ENCODE data around the gene TSHR. TPM values are rescaled to one million over a fixed set of nuclear protein-coding genes. Genes with fewer than 3 reads are reported as not detected.
A peak's percentile ranks its signal among the peaks of the same experiment; 100 is the strongest.

The TSHR gene
- total RNA-seq, 2 experiments from 2014 or later, result not detected

- Mint-ChIP-seq H3K4me3 (peak overlapping the region; percentile 88), H3K4me1 (peaks cover 15% of the 10 kb centered on the region), H3K27me3 (no peaks in the 10 kb centered on the region), H3K36me3 (peaks cover 2% of the 10 kb centered on the region), H3K27ac (peak overlapping the region; percentile 96), H3K9me3 (no peaks in the 10 kb centered on the region)
- DNase-seq, result no peak
These were observed 215.4 kb downstream of the TSHR start for GRCh38 chr14:81170829-81171195.

- no peak for DNase-seq
- H3K4me1 Mint-ChIP-seq, result peaks cover 15% of the 10 kb centered on the region
- no peaks in the 10 kb centered on the region for H3K27me3 Mint-ChIP-seq
- H3K27ac Mint-ChIP-seq, result no peak overlapping the region
- H3K4me3 Mint-ChIP-seq, result no peak overlapping the region
- peaks cover 2% of the 10 kb centered on the region for H3K36me3 Mint-ChIP-seq
- H3K9me3 Mint-ChIP-seq, result no peaks in the 10 kb centered on the region
These were observed 216.9 kb downstream of the TSHR start for GRCh38 chr14:81172353-81172752.

- Mint-ChIP-seq H3K27ac (no peak overlapping the region), H3K36me3 (peaks cover 2% of the 10 kb centered on the region), H3K9me3 (no peaks in the 10 kb centered on the region)
These were observed 217.5 kb downstream of the TSHR start for GRCh38 chr14:81172881-81173280.

GRCh38 chr14:81176241-81176640 is 220.8 kb downstream of the TSHR start:
- Mint-ChIP-seq H3K9me3 (no peaks in the 10 kb centered on the region), H3K4me1 (peaks cover 8% of the 10 kb centered on the region)
- DNase-seq, result no peak

More at GRCh38 chr14:81172881-81173280, 217.5 kb downstream of the TSHR start:
- Mint-ChIP-seq H3K4me3 (no peak overlapping the region), H3K27me3 (no peaks in the 10 kb centered on the region), H3K4me1 (peaks cover 17% of the 10 kb centered on the region)
- no peak for DNase-seq

GRCh38 chr14:81177225-81177624 is 221.8 kb downstream of the TSHR start:
- Mint-ChIP-seq H3K4me3 (no peak overlapping the region), H3K27me3 (no peaks in the 10 kb centered on the region), H3K9me3 (no peaks in the 10 kb centered on the region), H3K27ac (no peak overlapping the region), H3K36me3 (peaks cover 14% of the 10 kb centered on the region), H3K4me1 (peaks cover 8% of the 10 kb centered on the region)
- no peak for DNase-seq

More at GRCh38 chr14:81176241-81176640, 220.8 kb downstream of the TSHR start:
- no peaks in the 10 kb centered on the region for H3K27me3 Mint-ChIP-seq
- peaks cover 8% of the 10 kb centered on the region for H3K36me3 Mint-ChIP-seq
- H3K4me3 Mint-ChIP-seq, result no peak overlapping the region
- H3K27ac Mint-ChIP-seq, result no peak overlapping the region

GRCh38 chr14:81178063-81178462 is 222.6 kb downstream of the TSHR start:
- no peaks in the 10 kb centered on the region for H3K9me3 Mint-ChIP-seq
- H3K36me3 Mint-ChIP-seq, result peaks cover 19% of the 10 kb centered on the region
- DNase-seq, result no peak
- peaks cover 8% of the 10 kb centered on the region for H3K4me1 Mint-ChIP-seq
- no peak overlapping the region for H3K4me3 Mint-ChIP-seq
- no peak overlapping the region for H3K27ac Mint-ChIP-seq
- no peaks in the 10 kb centered on the region for H3K27me3 Mint-ChIP-seq

- H3K4me3 Mint-ChIP-seq, result no peak overlapping the region
- peaks cover 24% of the 10 kb centered on the region for H3K36me3 Mint-ChIP-seq
- H3K9me3 Mint-ChIP-seq, result no peaks in the 10 kb centered on the region
- no peak for DNase-seq
- H3K27ac Mint-ChIP-seq, result no peak overlapping the region
- no peaks in the 10 kb centered on the region for H3K27me3 Mint-ChIP-seq
- H3K4me1 Mint-ChIP-seq, result peaks cover 12% of the 10 kb centered on the region
These were observed 224.2 kb downstream of the TSHR start for GRCh38 chr14:81179631-81180030.

GRCh38 chr14:81187832-81188522 is 232.6 kb downstream of the TSHR start:
- no peak overlapping the region for H3K4me3 Mint-ChIP-seq
- peaks cover 1% of the 10 kb centered on the region for H3K9me3 Mint-ChIP-seq
- peaks cover 47% of the 10 kb centered on the region for H3K36me3 Mint-ChIP-seq
- H3K4me1 Mint-ChIP-seq, result peaks cover 41% of the 10 kb centered on the region
- H3K27ac Mint-ChIP-seq, result peak overlapping the region; percentile 56
- H3K27me3 Mint-ChIP-seq, result no peaks in the 10 kb centered on the region
- no peak for DNase-seq

GRCh38 chr14:81192594-81192993 is 237.2 kb downstream of the TSHR start:
- Mint-ChIP-seq H3K4me1 (peaks cover 46% of the 10 kb centered on the region), H3K27ac (peak overlapping the region; percentile 87), H3K27me3 (no peaks in the 10 kb centered on the region), H3K4me3 (peak overlapping the region; percentile 65), H3K36me3 (peaks cover 49% of the 10 kb centered on the region), H3K9me3 (no peaks in the 10 kb centered on the region)
- DNase-seq, result peak; percentile 12

GRCh38 chr14:81193924-81194633 is 238.7 kb downstream of the TSHR start:
- no peak overlapping the region for H3K27ac Mint-ChIP-seq

More at GRCh38 chr14:81193924-81194633, 238.7 kb downstream of the TSHR start:
- Mint-ChIP-seq H3K4me3 (no peak overlapping the region), H3K4me1 (peaks cover 37% of the 10 kb centered on the region), H3K36me3 (peaks cover 38% of the 10 kb centered on the region), H3K27me3 (no peaks in the 10 kb centered on the region), H3K9me3 (no peaks in the 10 kb centered on the region)
- DNase-seq, result no peak

Other genes starting within 250 kb of the TSHR start
- 10 to 100 TPM; 21.5 to 22.6 TPM for gene CEP128, start 13.9 kb upstream of the TSHR start, total RNA-seq